ENCODE data around the gene TSPAN18. TPM values are rescaled to one million over a fixed set of nuclear protein-coding genes. Genes with fewer than 3 reads are reported as not detected.

The TSPAN18 gene
- total and polyA plus RNA-seq, 2 experiments from 2014 or later = 68.6 to 82.8 TPM

DNA sequence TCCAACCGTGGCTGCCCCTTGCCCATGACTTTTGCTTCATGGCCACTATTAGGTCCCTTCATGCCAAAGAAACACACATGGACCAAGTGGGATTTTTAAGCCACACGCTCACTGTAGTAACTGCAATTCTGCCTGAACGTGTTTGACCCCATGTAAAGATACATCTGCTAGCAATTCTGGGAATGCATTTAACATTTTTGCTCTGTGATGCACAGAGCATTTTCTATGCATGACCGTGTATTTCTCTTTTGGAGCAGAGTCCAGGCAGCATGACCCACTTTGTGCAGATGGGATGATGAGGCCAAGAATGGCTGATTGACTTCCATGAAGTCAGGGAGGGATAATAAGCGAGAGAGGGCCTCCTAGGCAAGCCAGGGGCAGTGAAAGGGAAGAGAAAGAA lies 115.5 kb downstream of the TSPAN18 start:
- TF ChIP-seq, protein P1, sequence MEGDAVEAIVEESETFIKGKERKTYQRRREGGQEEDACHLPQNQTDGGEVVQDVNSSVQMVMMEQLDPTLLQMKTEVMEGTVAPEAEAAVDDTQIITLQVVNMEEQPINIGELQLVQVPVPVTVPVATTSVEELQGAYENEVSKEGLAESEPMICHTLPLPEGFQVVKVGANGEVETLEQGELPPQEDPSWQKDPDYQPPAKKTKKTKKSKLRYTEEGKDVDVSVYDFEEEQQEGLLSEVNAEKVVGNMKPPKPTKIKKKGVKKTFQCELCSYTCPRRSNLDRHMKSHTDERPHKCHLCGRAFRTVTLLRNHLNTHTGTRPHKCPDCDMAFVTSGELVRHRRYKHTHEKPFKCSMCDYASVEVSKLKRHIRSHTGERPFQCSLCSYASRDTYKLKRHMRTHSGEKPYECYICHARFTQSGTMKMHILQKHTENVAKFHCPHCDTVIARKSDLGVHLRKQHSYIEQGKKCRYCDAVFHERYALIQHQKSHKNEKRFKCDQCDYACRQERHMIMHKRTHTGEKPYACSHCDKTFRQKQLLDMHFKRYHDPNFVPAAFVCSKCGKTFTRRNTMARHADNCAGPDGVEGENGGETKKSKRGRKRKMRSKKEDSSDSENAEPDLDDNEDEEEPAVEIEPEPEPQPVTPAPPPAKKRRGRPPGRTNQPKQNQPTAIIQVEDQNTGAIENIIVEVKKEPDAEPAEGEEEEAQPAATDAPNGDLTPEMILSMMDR (IDR thresholded peaks at IDR 0.05; ENCODE audit: low read depth, low read length) = no peak
- H3K27me3 ChIP-seq = no peaks in the 10 kb centered on the region
- H3K36me3 ChIP-seq = no peaks in the 10 kb centered on the region
- H3K4me1 ChIP-seq (ENCODE audit: low read depth) = no peaks in the 10 kb centered on the region
- peak in 1 of 2 donors; percentile 39 for DNase-seq (ENCODE audit: low read depth in 1 of 2, low spot score in 1 of 2)
- no peak overlapping the region for H3K27ac ChIP-seq
- H3K4me3 ChIP-seq = no peak overlapping the region
- no peaks in the 10 kb centered on the region for H3K9me3 ChIP-seq (ENCODE audit: low read depth)

DNA sequence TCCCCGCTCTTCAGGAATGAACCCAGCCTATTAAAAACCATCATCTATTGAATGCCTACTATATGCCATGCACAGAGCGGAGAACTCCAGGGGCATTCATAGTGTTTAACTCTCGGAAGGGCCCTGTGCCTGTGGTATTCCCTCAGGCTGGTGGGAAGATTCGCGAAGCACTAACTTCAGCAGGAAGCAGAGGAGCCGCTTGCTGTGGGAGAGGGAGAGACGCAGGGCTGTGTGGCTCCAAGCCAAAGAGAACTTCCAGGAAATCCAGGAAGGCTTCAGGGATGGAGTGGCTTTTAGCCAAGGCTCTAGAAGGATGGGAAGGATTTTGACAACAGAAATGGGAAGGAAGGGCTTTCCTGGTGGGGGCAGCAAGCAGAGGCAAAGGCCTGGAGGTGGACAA lies 120.1 kb downstream of the TSPAN18 start:
- no peak for DNase-seq (ENCODE audit: low read depth in 1 of 2, low spot score in 1 of 2)
- H3K9me3 ChIP-seq (ENCODE audit: low read depth) = no peaks in the 10 kb centered on the region
- H3K36me3 ChIP-seq = no peaks in the 10 kb centered on the region
- H3K4me3 ChIP-seq = no peak overlapping the region
- TF ChIP-seq, protein P1 (IDR thresholded peaks at IDR 0.05; ENCODE audit: low read depth, low read length) = no peak
- no peaks in the 10 kb centered on the region for H3K27me3 ChIP-seq
- H3K4me1 ChIP-seq (ENCODE audit: low read depth) = no peaks in the 10 kb centered on the region
- H3K27ac ChIP-seq = no peak overlapping the region

DNA sequence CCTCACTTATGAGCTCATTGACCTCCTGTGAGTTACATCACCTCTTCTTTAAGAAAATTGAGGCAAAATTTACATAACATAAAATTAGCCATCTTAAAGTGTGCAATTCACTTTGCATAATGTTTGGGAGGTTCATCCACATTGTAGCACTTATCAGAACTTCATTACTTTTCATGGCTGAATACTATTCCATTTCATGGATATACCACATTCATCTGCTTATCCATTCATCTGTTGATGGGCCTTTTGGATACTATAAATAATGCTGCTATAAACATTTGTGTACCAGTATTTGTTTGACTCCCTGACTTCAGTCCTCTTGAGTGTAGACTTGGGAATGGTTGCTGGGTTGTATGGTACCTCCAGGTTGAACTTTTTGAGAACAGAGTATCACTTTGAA lies 120.6 kb downstream of the TSPAN18 start:
- no peaks in the 10 kb centered on the region for H3K36me3 ChIP-seq
- no peaks in the 10 kb centered on the region for H3K4me1 ChIP-seq (ENCODE audit: low read depth)
- H3K9me3 ChIP-seq (ENCODE audit: low read depth) = no peaks in the 10 kb centered on the region
- H3K27me3 ChIP-seq = no peaks in the 10 kb centered on the region
- no peak for DNase-seq (ENCODE audit: low read depth in 1 of 2, low spot score in 1 of 2)
- TF ChIP-seq, protein P1 (IDR thresholded peaks at IDR 0.05; ENCODE audit: low read depth, low read length) = no peak
- no peak overlapping the region for H3K27ac ChIP-seq
- no peak overlapping the region for H3K4me3 ChIP-seq

DNA sequence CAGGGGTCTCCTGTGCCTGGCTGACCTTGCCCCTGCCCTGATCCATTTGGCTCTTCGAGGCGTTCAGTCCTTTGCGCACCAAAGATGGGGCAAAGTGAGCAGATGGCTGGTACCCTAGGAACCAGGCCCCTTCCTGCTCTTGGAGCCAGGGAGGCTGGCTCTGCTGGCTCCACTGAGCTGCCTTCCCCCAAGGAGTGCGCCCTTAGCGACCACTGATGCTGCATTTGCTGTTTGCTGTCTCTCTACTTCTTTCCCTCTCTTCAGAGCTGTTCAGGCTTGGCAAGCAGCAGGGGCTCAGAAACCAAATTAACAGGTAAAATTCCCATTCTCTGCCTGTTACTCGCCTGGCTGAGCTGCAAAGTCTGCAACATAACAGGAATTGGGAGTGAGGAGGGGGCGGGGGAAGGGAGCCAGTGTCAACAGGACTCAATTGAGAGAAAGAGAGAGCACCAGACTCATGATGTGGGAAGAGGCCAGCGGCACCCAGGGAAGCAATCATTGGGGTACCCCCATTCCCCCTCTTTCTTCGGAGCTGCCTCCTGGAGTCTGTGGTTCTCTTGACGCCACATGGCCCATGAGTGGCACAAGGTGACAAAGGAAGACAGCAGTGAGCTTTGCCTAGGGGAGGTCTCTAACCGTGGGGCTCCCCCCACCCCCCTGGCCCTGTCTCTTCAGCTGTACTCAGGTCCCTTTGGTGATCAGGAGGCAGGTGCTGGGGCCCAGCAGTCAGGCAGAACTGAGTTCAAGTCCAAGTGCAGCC lies 121.6 kb downstream of the TSPAN18 start:
- H3K27me3 ChIP-seq = no peaks in the 10 kb centered on the region
- H3K9me3 ChIP-seq (ENCODE audit: low read depth) = no peaks in the 10 kb centered on the region
- H3K36me3 ChIP-seq = no peaks in the 10 kb centered on the region
- no peak overlapping the region for H3K27ac ChIP-seq
- no peak overlapping the region for H3K4me3 ChIP-seq
- no peak for DNase-seq (ENCODE audit: low read depth in 1 of 2, low spot score in 1 of 2)
- TF ChIP-seq, protein P1 (IDR thresholded peaks at IDR 0.05; ENCODE audit: low read depth, low read length) = no peak
- no peaks in the 10 kb centered on the region for H3K4me1 ChIP-seq (ENCODE audit: low read depth)

DNA sequence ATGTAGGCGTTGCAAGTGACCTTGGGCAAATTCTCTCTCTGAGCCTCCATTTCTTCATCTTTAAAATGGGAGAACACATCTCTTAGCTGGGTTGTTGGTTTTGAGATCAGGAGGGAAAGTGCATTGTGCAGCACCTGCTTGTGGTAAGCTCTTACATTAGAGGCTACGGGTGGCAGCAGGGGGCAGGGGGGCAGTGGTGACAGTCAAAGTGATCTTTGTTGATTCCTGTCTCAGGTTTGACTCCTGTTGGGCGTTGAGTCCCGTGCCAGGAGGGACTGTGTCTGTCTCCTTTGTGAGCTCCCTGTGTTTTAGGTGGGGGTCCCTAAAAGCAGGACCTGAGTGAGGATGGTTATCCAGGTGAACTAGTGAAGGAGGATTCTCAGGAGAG lies 122.2 kb downstream of the TSPAN18 start:
- no peak overlapping the region for H3K27ac ChIP-seq
- no peak for DNase-seq (ENCODE audit: low read depth in 1 of 2, low spot score in 1 of 2)
- TF ChIP-seq, protein P1 (IDR thresholded peaks at IDR 0.05; ENCODE audit: low read depth, low read length) = no peak

More for the DNA sequence above, 122.2 kb downstream of the TSPAN18 start:
- Histone ChIP-seq H3K36me3 (no peaks in the 10 kb centered on the region), H3K27me3 (no peaks in the 10 kb centered on the region), H3K9me3 (ENCODE audit: low read depth) (no peaks in the 10 kb centered on the region), H3K4me1 (ENCODE audit: low read depth) (no peaks in the 10 kb centered on the region), H3K4me3 (no peak overlapping the region)

Data from cardiac muscle cell (in vitro differentiated cells and primary cell).